GM19455 (cell line): ENCODE results near the gene CHRNB2.
A peak's percentile ranks its signal among the peaks of the same experiment; 100 is the strongest.

Experiments
- ATAC-seq: cut with Tn5 transposase; IDR thresholded peaks from one replicate; pipeline ENCODE4 v1.9.1; 2021; ENCODE audit not compliant: unreplicated experiment

CHRNB2 gene

DNA sequence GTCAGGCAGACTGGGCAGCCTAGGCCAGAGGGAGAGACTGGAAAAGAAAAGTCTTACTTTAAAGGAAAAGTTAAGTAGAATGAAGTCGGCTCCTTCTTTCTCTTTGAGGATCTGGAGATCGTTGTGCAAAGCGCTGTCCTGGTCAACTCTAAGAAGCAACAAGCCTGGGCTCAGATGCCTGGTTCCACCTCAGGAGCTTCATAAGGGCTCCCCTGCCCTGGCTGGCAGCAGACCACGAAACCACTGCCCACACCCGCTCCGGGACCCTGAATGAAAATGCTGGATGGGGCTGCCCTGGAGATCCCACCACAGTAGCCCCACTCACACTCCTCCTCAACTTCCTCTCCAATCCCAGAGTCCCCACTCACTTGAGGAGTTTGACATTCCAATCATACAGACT, 15.5 kb upstream of the CHRNB2 start:
- ATAC-seq: no peak

DNA sequence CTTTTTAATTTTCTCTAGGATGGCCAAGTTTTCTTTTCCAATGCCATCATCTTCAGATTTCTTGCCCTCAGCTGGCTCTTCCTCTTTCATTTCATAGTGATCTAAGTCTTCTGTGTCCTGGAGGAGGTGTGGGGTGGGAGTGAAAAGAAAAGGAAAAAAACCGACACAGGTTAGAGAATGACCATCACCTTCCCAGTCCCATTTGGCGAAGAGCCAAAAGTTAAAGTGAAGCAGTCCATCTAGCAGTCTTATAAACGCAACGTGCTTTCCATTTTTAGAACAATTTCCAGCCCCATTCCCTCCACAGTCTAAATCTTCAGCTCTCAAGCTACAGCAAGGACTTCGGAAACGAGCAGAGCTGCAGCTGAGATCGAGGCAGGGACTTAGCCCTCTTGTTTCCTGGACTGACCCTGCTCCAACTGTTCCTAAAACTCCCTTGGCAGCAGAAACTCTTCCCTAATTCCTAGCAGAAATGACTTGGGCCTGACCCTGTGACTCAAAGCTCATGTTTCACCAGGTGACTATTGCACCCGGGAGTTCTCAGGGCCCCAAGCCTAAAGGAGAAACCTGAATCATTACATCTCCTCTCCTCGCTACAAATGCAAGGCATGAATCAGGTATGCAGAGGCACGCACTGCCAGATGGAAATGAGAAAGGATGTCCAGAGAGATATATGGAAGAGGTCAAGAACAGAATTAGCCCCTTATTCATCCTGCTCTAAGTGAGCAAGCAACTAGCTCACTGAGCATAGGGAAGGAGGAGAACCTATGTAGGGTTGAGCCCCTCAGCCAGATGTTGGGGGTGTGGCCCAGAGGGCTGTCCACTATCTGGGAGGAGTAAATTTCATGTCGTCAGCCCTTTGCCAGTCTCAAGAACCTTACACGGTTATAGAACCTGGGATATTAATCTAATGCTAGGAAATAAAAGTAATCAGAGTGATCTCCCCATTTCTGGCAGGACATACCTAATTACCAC, 14.2 kb upstream of the CHRNB2 start:
- no peak for ATAC-seq

DNA sequence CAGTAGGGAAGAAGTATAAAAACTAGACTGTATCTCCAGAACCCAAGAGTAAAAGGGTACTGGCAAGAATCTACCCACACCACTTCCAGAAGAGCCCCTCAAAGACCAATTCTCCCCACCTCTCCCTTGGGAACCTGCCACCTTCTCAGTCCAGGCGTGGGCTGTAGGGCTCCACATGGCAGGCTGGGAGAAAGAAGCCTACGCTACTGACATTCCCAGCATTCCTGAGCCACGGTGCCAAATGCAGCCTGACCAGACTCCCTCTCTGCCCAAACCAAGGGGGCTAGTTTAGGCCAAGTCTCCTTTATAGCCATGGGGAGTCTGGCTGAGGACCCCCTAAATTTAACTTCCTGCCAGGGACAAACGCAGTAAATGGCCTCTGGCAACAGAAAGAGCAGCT, 11.2 kb upstream of the CHRNB2 start:
- no peak for ATAC-seq

DNA sequence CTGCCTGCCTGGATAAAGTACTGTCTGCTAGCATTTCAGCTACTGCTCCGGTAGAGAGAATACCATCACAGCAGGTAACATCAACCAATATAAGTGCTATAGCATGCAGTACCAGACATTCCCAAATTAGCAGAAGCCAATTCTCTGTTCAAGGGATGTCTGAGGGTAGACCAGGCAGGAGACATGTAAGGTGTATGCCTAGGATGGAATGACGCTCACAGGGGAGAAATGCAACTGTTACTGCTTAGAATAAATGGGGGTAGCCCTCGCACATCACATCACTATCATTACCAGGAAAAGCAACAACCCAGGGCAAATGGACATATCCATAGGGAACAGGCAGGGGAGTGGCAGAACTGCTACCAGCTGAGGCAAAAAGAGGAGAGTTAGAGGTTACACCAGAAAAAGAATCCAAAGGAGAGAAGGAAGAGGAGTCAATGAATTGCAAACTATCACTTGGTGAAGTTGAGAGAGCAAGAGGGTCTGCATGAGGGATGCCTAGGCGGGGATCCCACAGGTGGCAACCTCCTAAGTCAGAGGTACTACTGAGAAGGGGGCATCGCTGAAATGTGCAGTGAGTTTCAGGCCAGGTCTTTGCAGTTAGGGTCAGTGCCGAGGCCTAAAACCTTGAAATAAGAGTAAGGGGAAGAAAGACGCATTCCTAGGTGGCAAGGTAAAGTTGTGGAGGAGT, 10.2 kb upstream of the CHRNB2 start:
- ATAC-seq: no peak

DNA sequence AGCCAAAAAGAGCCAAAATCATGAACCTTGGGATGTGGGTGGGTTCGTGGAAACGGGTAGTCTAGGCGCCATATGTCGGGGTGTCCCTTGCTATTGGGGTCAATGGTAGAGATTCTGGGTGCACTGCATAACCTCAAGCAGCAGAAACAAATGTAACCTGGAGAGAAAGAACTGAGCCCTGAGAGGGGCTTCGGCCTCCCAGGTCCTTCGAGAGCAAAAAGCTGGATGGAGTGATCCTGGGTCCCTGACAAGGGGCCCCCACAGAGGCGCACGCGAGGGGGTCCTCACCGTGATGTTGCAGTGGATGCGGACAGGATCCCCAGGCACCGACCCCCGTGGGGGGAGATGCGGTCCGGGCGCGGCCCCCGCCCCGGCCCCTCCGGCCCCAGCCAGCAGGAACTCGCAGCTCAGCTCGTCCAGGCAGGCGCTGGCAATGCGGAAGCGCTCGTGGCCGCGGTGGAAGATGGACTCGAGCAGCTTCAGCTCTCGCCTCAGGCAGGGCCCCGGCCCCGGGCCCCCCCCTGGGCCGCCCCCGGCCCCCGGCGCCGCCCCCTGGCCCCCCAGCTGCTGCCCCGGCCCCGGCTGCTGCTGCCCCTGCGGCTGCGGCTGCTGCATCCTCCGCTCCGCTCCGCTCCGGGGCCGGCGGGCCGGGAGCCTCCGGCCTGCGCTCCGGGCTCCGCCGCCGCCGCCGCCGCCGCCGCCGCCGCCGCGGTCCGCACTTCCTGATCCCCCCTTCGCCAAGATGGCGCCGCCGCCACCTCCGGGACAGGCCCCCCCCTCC, 9.4 kb upstream of the CHRNB2 start, which contains the start of gene UBE2Q1:
Gene UBE2Q1 (minus strand): TSS at position 724 of the 781 bp plus-strand sequence. CDS start 109 bp downstream, at position 615.
- ATAC-seq: peak; percentile 9

DNA sequence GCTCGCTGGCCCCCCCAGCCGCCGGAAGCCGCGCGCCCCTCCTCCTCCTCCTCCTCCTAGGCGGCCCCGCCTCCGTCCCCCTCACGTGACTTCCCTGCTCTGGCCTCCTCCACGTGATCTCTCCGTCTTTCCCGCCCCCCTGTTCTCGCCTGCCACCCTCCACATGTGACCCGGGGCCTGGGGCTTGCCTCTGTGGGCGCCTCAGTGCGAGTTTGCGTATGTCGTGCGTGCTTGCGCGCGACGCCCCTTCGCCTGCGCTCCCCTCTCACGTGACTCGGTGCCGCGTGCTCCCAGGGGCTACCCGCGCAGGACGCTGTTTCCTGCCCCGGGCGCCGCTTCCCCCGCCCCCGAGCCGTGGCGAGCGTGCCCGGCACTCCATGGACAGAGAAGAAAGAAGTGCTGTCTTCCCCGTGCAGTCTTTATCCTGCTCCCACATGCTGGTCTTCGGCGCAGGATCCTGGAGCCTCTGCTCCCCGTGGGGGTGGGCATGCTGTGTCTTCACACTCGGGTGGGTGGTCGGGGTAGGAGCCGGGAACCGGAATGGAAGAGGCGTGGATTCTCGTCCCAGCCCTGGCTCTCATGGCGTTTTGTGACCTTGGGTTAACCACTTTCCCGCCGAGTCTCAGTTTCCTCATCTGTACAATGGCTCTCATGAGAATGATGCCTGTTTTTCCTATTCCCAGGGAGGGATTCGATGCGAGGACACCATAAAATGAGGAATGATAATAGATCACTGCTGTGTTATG, 8.7 kb upstream of the CHRNB2 start:
- ATAC-seq: peak; percentile 81

DNA sequence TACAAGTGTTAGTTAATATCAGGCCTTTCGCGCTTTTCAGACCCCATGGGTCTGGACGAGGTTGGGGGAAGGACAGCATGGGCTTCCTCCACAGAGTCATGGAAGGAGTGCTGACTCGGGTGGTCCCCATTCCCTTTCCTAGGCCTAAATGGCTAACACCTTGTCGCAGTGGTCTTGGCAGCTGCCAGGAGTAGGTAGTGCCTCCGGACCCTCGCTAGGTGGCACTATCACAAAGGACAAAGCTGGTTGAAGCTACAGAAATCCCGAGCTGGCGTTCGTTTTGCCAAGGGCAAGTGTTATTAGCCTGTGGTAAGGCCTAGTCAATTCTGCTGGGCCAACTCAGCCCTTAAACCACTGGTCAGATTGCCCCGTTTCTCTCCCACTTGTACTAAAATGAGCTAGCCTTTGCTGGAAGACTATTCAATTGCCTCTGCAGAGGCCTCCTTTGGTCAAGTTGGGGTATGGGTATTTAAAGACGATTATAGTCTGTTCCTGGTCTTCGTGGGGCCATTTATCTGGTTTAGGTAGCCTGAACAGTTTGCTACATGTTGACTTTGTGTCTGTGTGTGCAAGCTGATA, 8.0 kb upstream of the CHRNB2 start:
- peak; percentile 42 for ATAC-seq

DNA sequence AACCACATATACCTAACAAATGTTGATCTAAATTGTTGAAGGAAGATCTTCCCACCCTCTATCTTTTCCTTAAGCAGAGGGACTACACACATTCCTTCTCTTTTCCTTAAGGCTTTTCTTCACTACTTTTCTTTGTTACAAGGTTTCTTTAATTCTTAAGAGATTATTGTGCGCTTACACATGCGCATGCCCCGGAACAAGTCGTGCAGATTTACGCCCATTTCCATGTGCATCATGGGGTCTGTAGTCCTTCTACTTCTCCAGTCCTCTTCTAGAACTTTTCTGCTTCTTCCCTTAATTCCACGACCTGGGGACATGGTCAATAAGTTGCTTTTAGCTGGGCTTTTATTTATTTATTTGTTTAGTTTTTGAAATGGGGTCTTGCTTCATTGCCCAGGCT, 1.7 kb upstream of the CHRNB2 start:
- no peak for ATAC-seq

DNA sequence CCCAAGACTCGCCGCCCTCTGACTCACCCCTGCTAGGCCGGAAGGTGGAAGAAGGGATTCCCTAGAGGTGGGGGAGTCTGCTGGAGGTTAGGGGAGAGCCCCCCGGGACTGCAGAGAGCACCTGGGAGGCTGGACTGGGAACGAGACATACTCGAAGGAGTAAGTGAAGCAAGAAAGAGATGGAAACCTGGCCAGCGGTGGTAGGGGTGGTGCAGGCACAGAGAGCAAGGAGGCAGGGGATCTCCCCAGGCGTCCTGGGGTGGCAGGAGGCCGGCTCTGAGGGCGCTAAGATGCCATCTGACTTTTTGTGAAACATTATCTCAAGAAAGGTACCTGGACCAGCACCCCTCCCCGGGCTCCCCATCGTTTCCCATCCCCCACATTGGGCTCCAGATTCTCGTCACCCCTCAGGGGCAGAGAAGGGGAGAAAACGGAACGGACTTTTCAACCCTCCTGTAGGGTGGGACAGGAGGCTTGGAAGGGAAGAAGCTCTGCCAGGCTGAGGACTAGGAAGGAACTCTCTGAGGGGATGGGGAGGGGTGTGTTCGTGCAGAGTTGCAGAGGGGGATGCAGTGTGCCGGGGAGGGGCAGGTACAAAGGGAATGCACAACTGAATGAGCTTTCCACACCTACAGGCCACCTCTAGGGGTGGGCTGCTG, 708 bp downstream of the CHRNB2 start:
- ATAC-seq: no peak

DNA sequence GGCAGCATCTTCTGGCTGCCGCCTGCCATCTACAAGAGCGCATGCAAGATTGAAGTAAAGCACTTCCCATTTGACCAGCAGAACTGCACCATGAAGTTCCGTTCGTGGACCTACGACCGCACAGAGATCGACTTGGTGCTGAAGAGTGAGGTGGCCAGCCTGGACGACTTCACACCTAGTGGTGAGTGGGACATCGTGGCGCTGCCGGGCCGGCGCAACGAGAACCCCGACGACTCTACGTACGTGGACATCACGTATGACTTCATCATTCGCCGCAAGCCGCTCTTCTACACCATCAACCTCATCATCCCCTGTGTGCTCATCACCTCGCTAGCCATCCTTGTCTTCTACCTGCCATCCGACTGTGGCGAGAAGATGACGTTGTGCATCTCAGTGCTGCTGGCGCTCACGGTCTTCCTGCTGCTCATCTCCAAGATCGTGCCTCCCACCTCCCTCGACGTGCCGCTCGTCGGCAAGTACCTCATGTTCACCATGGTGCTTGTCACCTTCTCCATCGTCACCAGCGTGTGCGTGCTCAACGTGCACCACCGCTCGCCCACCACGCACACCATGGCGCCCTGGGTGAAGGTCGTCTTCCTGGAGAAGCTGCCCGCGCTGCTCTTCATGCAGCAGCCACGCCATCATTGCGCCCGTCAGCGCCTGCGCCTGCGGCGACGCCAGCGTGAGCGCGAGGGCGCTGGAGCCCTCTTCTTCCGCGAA, 3.8 kb downstream of the CHRNB2 start:
- no peak for ATAC-seq

DNA sequence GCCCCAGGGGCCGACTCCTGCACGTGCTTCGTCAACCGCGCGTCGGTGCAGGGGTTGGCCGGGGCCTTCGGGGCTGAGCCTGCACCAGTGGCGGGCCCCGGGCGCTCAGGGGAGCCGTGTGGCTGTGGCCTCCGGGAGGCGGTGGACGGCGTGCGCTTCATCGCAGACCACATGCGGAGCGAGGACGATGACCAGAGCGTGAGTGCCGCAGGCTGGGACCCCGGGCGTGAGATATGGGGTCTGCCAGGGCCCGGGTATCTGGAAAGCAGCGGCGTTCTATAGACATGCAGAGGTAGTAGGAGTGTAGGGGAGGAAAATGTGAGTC, 4.3 kb downstream of the CHRNB2 start:
- no peak for ATAC-seq

DNA sequence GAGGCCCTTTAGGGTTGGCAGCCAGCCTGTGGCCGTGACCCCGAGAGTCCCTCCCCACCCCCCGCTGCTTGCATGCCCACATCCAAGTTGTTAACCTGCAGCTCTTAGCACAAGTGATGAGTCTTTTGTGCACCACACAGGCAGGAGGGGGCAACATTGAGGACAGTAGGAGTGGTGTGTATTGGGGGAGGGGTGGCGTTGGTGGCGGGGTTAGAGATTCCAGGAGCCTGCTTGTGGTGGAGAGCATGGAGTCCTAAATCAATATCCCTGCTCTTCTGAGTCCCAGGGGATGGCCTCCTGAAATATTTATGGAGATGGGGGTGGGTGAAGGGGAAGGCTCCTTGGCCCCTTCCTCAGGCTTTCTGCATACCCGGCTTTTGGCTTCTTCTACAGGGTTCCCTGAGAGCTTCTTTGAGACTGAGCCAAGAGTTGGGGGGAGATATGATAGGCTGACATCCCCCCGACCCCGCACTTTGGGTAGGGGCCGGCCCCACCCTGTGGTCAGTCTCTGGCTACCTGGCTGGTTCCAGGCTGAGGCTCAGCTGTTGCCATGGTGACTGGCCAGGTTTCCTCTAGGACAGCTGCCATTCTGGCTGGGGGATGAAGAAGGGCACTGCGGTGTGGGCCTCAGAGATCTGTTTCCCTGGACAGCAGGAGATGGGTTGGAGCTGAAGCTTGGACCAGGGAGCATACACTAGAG, 5.0 kb downstream of the CHRNB2 start:
- ATAC-seq: no peak

DNA sequence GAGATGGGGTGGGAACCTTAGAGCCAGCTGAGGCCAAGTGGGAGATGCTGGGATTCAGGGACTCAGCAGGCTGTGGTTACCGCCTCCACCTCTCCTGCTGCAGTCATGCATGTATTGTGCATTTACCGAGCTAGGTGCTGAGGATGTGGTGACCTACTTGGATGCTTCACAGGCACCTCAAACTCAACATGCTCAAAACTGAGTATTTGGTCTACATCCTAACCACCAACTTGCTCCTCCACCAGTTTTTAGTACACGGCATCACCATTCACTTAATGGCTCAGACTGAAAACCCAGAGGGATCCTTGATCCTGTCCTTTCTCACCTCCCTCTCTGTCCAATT, 5.6 kb downstream of the CHRNB2 start:
- ATAC-seq: no peak

DNA sequence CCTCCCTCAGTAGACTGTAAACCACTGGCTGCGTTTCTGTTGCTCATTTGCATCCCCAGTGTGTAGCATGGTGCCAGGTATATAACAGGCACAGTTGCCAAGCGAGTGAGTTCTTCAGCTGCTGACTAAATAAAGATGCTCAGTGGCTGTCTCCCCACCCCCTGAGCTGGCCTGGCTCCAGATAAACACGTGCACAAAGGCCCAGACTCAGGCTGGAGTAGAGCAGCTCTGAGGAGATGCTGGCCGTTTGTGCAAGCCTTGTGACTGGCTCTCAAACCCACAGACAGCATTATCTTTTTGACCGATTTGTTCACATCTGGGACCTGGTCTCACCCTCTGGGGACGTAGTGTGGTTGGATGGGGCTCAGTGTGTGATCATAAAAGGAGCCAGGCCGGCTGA, 7.1 kb downstream of the CHRNB2 start:
- no peak for ATAC-seq

DNA sequence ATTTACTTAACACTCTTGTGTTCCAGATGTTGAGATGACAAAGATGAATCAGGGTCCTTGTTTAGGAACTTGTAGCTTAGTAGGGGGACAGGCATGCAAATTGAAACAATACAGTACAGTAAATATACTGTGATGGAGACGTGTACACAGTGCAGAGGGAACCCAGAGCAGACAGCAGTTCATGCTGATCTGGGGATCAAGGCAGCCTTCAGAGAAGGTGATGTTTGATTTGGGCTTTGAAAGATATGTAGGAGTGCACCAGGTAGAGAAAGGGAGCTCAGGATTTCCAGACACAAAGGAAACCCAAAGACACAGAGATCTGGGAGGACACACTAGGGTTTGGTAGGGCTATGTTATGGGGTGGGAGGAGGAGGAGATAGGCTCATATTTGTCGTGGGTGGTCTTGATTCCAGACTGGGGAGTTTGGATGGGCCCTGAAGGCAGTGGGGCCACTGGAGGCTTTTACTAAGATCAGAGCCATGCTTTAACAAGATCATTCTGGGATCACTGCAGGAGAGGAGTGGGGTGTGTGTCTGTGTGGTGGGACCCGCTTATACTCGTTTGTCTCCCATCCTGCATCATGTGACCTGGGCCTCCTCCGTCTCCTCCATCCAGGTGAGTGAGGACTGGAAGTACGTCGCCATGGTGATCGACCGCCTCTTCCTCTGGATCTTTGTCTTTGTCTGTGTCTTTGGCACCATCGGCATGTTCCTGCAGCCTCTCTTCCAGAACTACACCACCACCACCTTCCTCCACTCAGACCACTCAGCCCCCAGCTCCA, 7.8 kb downstream of the CHRNB2 start:
- no peak for ATAC-seq

DNA sequence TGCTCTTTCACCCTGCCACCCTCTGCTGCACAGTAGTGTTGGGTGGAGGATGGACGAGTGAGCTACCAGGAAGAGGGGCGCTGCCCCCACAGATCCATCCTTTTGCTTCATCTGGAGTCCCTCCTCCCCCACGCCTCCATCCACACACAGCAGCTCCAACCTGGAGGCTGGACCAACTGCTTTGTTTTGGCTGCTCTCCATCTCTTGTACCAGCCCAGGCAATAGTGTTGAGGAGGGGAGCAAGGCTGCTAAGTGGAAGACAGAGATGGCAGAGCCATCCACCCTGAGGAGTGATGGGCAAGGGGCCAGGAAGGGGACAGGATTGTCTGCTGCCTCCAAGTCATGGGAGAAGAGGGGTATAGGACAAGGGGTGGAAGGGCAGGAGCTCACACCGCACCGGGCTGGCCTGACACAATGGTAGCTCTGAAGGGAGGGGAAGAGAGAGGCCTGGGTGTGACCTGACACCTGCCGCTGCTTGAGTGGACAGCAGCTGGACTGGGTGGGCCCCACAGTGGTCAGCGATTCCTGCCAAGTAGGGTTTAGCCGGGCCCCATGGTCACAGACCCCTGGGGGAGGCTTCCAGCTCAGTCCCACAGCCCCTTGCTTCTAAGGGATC, 8.5 kb downstream of the CHRNB2 start:
- no peak for ATAC-seq

DNA sequence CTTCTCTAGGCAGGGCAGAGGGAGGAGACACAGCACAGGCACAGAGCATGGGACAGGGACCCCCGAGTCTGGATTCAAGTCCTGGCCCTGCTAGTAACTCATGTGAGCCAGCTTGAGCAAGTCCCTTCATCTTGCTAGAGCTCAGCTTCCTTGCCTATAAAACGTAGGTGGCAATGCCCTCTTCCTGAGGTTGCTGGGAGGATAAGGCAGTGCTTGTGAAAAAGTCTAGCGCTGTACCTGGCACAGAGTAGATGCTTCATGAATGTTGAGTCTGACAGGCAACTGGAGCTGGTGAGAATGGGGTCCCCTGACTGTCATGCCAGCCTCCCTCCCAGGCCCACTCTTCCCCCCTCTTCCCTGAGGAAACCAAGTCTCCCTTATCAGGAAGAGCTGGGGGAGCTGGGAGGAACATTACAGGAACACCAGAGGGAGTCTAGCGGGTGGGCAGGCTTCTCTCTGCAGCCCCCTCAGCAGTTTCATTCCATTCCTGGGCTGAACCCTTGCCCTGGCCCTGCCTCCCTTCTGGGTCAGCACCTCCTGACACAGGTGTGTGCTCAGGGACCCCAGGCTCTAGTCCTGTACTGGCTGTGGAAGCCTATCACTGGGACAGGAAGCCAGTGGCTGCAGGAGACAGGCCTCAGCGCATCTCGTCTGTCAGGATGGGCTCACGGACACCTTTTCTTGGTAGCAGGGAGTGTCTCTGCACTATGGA, 9.9 kb downstream of the CHRNB2 start:
- ATAC-seq: no peak
